GM12892 (cell line): ENCODE data around the gene CCAR1.
"Not testable (repeated sequence)": the region's sequence is repeated elsewhere in the genome, so short reads cannot be mapped to it uniquely, and the experiment has no call there.

Experiments used
- DNase-seq: peaks from one replicate; pipeline ENCODE4 v3.0.0; 2011; ENCODE audit not compliant: insufficient read length
- FAIRE-seq: peaks from 2 replicates; lab custom pipeline; 2011; peaks lifted over from hg19 to GRCh38; lab: Jason Lieb, UNC
- POLR2A ChIP-seq: IDR thresholded peaks from 2 replicates; pipeline ENCODE4 v1.6.1; 2011; ENCODE audit warnings: low read depth, low read length, control low read depth
- POLR2AphosphoS5 ChIP-seq: IDR thresholded peaks from 2 replicates; pipeline ENCODE4 v1.6.1; 2011; ENCODE audit warnings: low read depth, low read length, control low read depth
- TAF1 ChIP-seq: IDR thresholded peaks from 2 replicates; pipeline ENCODE4 v1.6.1; 2011; ENCODE audit warnings: low read depth, mild to moderate bottlenecking, control low read depth, low read length, borderline replicate concordance

Gene CCAR1

DNA sequence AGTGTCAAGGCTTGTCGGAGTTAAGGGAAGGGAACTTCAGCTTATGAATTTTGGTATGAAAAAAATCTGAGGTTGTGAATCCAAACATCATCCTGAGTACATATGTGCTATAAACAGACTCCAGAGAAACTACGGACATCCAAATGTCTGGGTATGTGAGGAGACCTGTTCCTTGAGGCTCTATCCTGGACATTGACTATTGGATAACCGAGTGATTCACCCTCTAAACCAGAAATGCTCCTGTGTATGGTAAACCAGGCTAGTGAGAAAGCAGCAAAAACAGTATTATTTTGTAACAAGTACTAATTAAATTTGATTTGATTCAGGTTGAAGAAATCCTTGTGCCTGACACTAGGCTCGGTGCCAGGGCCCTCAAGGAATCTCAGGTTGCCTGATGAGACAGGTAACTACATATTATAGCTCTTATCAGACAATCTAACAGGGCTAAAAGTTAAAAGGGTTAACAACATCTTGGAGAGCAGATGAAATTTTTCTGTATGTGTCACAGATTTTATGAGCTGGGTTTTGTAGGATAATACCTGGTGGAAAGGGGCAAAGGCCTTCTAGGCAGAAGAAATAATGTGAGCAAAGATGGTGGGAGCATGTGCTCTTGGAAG lies 95.9 kb downstream of the CCAR1 start:
- DNase-seq (no peak), FAIRE-seq (no peak)
- TF ChIP-seq POLR2AphosphoS5 (no peak), POLR2A (no peak), TAF1 (no peak)

DNA sequence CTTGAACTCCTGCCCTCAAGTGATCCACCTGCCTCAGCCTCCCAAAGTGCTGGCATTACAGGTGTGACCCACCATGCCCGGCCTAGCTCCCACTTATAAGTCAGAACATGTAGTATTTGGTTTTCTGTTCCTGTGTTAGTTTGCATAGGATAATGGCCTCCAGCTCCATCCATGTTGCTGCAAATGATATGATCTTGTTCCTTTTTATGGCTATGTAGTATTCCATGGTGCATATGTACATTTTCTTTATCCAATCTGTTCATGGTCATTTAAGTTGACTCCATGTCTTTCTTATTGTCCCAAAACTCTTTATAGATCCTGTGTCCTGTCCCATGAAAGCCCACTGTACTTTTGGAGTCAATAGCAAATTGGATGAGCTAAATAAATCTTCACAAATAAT lies 99.3 kb downstream of the CCAR1 start:
- not testable (repeated sequence) for DNase-seq, FAIRE-seq

DNA sequence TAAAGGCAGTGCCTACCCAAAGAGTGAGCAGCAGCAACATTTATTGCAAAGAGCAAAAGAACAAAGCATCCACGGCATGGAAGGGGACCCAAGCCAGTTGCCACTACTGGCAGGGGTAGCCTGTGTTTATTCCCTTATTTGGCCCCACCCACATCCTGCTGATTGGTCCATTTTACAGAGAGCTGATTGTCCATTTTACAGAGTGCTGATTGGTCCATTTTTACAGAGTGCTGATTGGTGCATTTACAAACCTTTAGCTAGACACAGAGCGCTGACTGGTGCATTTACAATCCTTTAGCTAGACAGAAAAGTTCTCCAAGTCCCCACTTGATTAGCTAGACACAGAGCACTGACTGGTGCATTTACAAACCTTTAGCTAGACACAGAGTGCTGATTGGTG lies 101.6 kb downstream of the CCAR1 start:
- not testable (repeated sequence) for DNase-seq, FAIRE-seq

- DNase-seq (peak; percentile 69), FAIRE-seq (no peak)
- TF ChIP-seq POLR2AphosphoS5 (no peak), TAF1 (no peak), POLR2A (no peak)
These were observed 105.9 kb downstream of the CCAR1 start, which contains the start of gene STOX1 for GRCh38 chr10:68826764-68827591. STOX1 (plus strand) TSS chr10:68827531; CDS start chr10:68827624, 93 bp downstream.

DNA sequence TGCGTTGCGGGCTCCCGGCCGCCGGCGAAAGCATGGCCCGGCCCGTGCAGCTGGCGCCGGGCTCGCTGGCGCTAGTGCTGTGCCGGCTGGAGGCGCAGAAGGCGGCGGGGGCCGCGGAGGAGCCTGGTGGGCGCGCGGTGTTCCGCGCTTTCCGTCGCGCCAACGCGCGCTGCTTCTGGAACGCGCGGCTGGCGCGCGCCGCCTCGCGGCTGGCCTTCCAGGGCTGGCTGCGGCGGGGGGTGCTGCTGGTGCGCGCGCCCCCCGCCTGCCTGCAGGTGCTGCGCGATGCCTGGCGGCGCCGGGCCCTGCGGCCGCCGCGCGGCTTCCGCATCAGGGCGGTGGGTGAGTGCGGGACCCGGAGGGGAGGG lies 106.5 kb downstream of the CCAR1 start:
- not testable (repeated sequence) for DNase-seq
- FAIRE-seq, result peak; percentile 93

DNA sequence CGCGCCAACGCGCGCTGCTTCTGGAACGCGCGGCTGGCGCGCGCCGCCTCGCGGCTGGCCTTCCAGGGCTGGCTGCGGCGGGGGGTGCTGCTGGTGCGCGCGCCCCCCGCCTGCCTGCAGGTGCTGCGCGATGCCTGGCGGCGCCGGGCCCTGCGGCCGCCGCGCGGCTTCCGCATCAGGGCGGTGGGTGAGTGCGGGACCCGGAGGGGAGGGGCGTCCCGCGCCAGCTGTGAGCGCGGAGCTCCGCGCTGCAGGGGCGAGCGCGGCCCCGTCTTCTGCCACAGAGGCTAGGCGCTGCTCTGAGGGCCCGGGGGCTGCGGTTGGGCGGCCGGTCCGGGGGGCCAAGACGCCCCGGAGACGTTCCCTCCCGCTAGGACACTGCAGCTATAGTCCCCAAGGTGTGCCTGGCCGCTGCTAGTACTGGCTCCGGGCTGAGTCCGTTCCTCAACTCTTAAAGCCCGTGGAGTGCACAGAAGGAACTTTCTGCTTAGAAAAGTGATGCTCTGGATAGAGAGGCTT lies 107.1 kb downstream of the CCAR1 start:
- FAIRE-seq (peak; percentile 71), DNase-seq (peak; percentile 19)

DNA sequence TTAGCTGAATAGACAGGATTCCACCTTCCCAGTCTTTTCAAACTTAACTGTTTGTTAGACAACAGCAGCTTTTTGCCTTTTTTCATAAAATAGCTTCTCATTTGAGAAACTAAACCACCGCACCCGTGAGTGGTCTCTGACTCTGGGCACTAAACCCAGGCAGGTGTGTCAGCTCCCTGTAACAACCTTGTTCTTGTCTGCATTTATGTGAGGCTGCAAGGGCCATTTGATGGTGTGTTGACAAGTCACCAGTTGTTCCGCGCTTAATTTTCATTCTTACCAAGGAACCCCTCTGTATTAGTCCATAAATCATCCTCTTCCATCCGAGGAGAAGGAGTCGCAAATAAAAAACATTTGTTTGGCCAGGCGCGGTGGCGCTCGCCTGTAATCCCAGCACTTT lies 107.8 kb downstream of the CCAR1 start:
- no peak for DNase-seq
- no peak for FAIRE-seq
- no peak for TF ChIP-seq POLR2A
- no peak for TF ChIP-seq POLR2AphosphoS5
- no peak for TF ChIP-seq TAF1

GRCh38 chr10:68829521-68829920 lies 108.5 kb downstream of the CCAR1 start:
- TF ChIP-seq TAF1 (no peak), POLR2A (no peak), POLR2AphosphoS5 (no peak)

DNA sequence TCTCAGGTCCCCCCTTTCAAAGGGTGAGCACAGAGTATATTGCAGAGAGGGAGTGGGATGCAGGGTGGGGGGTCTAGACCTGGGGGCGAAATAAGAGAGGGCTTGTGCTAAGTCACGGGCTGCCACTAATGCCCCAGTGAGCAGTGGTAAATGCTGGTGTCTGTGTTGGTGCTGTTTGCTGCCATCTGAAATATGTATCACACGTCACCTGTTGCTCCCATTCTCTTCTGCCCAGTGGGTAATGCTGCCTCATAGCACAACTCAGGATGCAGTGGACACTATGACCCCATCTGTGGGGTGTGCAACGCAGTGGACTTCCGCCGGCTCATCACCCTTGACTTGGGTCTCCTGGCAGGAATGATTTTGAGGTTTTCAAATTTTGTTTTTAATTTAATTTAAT lies 108.9 kb downstream of the CCAR1 start:
- no peak for DNase-seq
- TF ChIP-seq TAF1 (no peak), POLR2AphosphoS5 (no peak), POLR2A (no peak)
- FAIRE-seq, result no peak

More at GRCh38 chr10:68829521-68829920, 108.5 kb downstream of the CCAR1 start:
- FAIRE-seq (no peak), DNase-seq (no peak)

- FAIRE-seq (no peak), DNase-seq (no peak)
- TF ChIP-seq POLR2AphosphoS5 (no peak), TAF1 (no peak), POLR2A (no peak)
These were observed 111.0 kb downstream of the CCAR1 start for GRCh38 chr10:68831961-68832455.

DNA sequence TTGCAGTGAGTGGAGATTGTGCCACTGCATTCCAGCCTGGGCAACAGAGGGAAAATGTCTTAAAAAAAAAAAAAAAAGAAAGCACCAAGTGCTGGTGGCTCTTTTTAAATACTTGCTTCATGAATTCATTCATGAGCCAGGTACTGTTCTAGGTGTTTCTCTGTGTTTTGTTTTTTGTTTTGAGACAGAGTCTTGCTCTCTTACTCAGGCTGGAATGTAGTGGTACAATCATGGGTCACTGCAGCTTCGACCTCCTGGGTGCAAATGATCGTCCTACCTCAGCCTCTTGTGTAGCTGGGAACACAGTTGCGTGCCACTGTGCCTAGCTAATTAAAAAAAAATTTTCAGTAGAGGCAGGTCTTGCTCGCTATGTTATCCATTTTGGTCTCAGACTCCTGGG lies 111.6 kb downstream of the CCAR1 start:
- TF ChIP-seq POLR2A, result no peak
- TF ChIP-seq POLR2AphosphoS5, result no peak
- TF ChIP-seq TAF1, result no peak
- FAIRE-seq, result no peak
- no peak for DNase-seq

DNA sequence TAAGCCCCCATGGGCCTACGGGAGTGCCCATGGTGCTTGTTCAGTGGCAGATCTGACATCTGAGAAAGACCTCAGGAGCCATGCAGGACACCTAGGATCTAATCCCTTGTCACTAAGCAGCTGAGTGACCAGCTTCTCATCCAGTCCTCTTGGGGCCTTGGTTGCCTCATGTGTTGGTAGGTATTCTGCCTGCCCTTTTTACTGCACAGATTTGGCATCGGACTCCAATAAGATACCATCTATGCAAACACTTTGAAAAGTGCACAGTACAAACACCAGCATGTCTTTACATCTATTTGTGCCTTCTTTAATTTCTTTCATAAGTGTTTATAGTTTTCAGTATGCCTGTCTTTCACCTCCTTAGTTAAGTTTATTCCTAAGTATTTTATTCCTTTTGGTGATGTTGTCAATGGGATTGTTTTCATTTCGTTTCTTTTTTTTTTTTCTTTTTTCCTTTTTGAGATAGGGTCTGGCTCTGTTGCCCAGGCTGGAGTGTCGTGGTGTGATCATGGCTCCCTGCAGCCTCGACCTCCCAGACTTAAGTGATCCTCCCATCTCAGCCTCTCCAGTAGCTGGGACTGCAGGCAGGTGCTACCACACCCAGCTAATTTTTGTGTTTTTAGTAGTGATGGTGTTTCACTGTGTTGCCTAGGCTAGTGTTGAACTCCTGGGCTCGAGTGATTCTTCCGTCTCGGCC lies 116.7 kb downstream of the CCAR1 start:
- FAIRE-seq (no peak), DNase-seq (no peak)
- TF ChIP-seq POLR2A (no peak), TAF1 (no peak), POLR2AphosphoS5 (no peak)

DNA sequence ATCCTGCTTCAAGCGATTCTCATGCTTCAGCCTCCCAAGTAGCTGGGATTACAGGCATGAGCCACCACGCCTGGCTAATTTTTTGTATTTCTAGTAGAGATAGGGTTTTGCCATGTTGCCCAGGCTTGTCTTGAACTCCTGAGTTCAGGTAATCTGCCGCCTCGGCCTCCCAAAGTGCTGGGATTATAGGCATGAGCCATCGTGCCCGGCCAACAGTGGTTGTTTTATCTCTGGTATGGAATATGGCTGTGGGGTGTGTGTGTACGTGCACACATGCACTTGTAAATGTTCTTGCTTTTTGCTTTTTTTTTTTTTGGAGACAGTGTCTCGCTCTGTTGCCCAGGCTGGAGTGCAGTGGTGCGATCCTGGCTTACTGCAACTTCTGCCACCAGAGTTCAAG lies 119.6 kb downstream of the CCAR1 start:
- DNase-seq, FAIRE-seq: not testable (repeated sequence)
